WERI-Rb-1 (cell line): ENCODE data around the gene TP73.

Experiments
- DNase-seq: peaks from one replicate; pipeline ENCODE4 v3.0.0-alpha.2; 2020
- H3K27ac ChIP-seq: fragments of 250-450 bp; sonication (Bioruptor Pico); 2 replicates; pipeline ENCODE4 v1.5.1; 2020; ENCODE audit warnings: mild to moderate bottlenecking, moderate library complexity
- H3K27me3 ChIP-seq: fragments of 250-450 bp; sonication (Bioruptor Pico); 2 replicates; pipeline ENCODE4 v1.5.1; 2021; ENCODE audit warnings: mild to moderate bottlenecking, low read depth, moderate library complexity; ENCODE audit not compliant: insufficient read depth, severe bottlenecking
- H3K36me3 ChIP-seq: fragments of 250-450 bp; sonication (Bioruptor Pico); 2 replicates; pipeline ENCODE4 v1.5.1; 2020; ENCODE audit warnings: mild to moderate bottlenecking, moderate library complexity
- H3K4me3 ChIP-seq: 2 replicates; pipeline ENCODE4 v1.5.1; 2011; ENCODE audit warnings: low read depth, mild to moderate bottlenecking, control low read depth, low read length
- H3K9me3 ChIP-seq: fragments of 250-450 bp; sonication (Bioruptor Pico); 2 replicates; pipeline ENCODE4 v1.5.1; 2021; ENCODE audit warnings: mild to moderate bottlenecking, moderate library complexity; ENCODE audit not compliant: severe bottlenecking
- TF ChIP-seq, protein P1 (sequence below): IDR thresholded peaks from 2 replicates; pipeline ENCODE4 v1.5.1; 2011; ENCODE audit warnings: low read depth, mild to moderate bottlenecking, control low read depth, inconsistent platforms, low read length

TP73 gene

DNA sequence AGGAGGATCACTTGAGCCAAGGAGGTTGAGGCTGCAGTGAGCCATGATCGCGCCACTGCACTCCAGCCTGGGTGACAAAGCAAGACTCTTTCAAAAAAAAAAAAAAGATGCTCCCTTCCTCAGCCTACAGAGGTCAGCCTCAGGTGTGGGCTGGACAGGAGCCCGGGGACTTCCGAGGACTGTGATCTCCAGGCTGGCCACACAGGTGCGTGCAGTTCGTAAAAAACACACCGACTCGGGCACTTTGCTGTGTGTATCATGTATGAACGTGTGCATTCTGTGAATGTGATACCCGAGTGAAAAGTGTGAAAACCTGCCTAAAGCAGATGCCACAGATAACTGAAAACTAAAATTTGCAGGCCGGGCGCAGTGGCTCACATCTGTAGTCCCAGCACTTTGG is 91.5 kb downstream of the TP73 start:
- peaks cover 29% of the 10 kb centered on the region for H3K36me3 ChIP-seq
- DNase-seq, result no peak
- no peak overlapping the region for H3K27ac ChIP-seq
- H3K4me3 ChIP-seq, result no peak overlapping the region
- TF ChIP-seq, protein P1, sequence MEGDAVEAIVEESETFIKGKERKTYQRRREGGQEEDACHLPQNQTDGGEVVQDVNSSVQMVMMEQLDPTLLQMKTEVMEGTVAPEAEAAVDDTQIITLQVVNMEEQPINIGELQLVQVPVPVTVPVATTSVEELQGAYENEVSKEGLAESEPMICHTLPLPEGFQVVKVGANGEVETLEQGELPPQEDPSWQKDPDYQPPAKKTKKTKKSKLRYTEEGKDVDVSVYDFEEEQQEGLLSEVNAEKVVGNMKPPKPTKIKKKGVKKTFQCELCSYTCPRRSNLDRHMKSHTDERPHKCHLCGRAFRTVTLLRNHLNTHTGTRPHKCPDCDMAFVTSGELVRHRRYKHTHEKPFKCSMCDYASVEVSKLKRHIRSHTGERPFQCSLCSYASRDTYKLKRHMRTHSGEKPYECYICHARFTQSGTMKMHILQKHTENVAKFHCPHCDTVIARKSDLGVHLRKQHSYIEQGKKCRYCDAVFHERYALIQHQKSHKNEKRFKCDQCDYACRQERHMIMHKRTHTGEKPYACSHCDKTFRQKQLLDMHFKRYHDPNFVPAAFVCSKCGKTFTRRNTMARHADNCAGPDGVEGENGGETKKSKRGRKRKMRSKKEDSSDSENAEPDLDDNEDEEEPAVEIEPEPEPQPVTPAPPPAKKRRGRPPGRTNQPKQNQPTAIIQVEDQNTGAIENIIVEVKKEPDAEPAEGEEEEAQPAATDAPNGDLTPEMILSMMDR, result no peak
- H3K27me3 ChIP-seq, result no peaks in the 10 kb centered on the region
- H3K9me3 ChIP-seq, result no peaks in the 10 kb centered on the region

DNA sequence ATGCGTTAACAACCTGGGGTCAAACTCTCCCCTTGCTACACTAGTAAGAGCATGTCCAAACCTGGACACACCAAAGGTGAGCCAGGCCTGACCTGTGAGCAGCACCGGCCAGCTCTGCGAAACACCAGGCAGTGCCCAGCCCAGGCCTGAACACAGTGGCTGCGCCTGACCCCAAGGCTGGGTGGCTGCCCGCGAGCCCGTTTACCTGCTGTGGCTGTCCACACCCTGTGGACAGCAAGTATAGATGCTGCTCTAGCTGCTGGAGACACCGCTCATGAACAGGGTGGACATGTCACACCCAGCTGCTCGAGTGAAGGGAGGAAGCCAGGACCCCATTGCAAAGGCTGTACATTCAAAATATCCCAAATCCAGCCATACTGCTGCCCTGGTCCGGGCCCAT is 92.3 kb downstream of the TP73 start:
- no peak for DNase-seq
- H3K27me3 ChIP-seq, result no peaks in the 10 kb centered on the region
- H3K27ac ChIP-seq, result no peak overlapping the region
- no peak overlapping the region for H3K4me3 ChIP-seq
- TF ChIP-seq, protein P1, result no peak
- peaks cover 28% of the 10 kb centered on the region for H3K36me3 ChIP-seq
- no peaks in the 10 kb centered on the region for H3K9me3 ChIP-seq

DNA sequence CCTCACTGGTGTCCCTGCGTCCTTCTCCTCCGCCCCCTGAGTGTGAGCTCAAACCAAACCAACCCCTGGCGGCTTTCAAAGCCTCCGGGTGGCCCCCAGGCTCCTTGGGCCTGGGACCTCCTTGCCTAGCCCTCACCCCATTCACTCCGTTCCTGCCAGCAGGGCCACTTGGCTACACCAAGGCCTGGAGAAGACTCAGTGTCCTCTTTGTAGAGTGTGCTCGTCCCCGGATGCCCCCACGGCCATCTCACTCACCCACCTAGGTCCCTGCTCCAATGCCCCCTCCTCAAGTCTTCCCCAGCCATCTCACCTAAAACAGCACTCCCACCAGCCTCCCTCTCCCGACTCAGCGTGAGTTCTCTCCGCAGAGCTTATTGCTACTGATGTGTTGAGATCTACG is 92.8 kb downstream of the TP73 start:
- TF ChIP-seq, protein P1, result no peak
- Histone ChIP-seq H3K36me3 (peaks cover 26% of the 10 kb centered on the region), H3K9me3 (no peaks in the 10 kb centered on the region), H3K27me3 (no peaks in the 10 kb centered on the region), H3K4me3 (no peak overlapping the region), H3K27ac (no peak overlapping the region)
- no peak for DNase-seq

- TF ChIP-seq, protein P1, result no peak
- DNase-seq, result no peak
- no peaks in the 10 kb centered on the region for H3K27me3 ChIP-seq
- peak overlapping the region; percentile 73; the same call in 1 of the 2 replicates for H3K4me3 ChIP-seq
- H3K9me3 ChIP-seq, result no peaks in the 10 kb centered on the region
- no peak overlapping the region for H3K27ac ChIP-seq
- H3K36me3 ChIP-seq, result peaks cover 24% of the 10 kb centered on the region
Observed at GRCh38 chr1:3745590-3746381, 93.5 kb downstream of the TP73 start.

DNA sequence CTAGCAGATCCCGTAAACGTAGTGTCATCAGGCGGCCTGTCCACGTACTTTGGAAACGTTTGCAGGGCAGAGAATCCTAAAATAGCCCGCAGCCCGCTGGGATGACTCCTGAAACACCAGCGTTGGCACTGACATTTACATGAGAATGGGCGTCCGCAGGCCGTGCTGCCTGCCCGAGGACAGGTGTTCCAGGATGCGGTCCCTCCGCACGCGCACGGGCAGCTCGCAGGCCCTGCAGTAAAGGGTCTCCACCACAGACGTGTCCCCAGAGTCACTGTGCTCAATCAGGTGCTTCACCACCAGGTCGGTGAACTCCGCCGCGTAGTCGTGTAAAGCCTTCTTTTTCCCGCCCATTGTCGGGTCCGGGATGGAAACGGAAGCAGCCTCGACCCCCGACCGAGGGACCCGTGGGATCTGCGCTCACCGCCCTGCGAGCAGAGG is 94.1 kb downstream of the TP73 start:
- Histone ChIP-seq H3K27me3 (no peaks in the 10 kb centered on the region), H3K4me3 (peak overlapping the region; percentile 73), H3K9me3 (no peaks in the 10 kb centered on the region), H3K36me3 (peaks cover 20% of the 10 kb centered on the region), H3K27ac (peak overlapping the region; percentile 39)
- no peak for DNase-seq
- TF ChIP-seq, protein P1, result no peak
